ENCODE measurements around the gene GGTA1.
"Not testable (repeated sequence)": the region's sequence is repeated elsewhere in the genome, so short reads cannot be mapped to it uniquely, and the experiment has no call there.

GGTA1 gene

GRCh38 chr9:121529237-121529987 is 29.8 kb upstream of the GGTA1 start:
- H3K79me2 ChIP-seq (ENCODE audit: insufficient read depth, low read length): no peaks in the 10 kb centered on the region
- H3K9ac ChIP-seq (ENCODE audit: low read depth, low read length, poor library complexity, severe bottlenecking): no peak overlapping the region
- no peak overlapping the region for H3K4me3 ChIP-seq (ENCODE audit: low read length, poor library complexity, severe bottlenecking)
- TF ChIP-seq CTCF (conservative IDR thresholded peaks at IDR 0.05; ENCODE audit: low read length): no peak
- H3K4me1 ChIP-seq (ENCODE audit: insufficient read depth, low read length, poor library complexity, severe bottlenecking): no peaks in the 10 kb centered on the region
- H3K27me3 ChIP-seq (ENCODE audit: insufficient read depth, low read length, poor library complexity, severe bottlenecking): no peaks in the 10 kb centered on the region
- H3K36me3 ChIP-seq (ENCODE audit: insufficient read depth, low read length): no peaks in the 10 kb centered on the region
- no peaks in the 10 kb centered on the region for H4K20me1 ChIP-seq (ENCODE audit: insufficient read depth, low read length, poor library complexity, severe bottlenecking)
- H3K9me3 ChIP-seq (ENCODE audit: insufficient read depth, low read depth, low read length): no peaks in the 10 kb centered on the region
- no peak overlapping the region for H3K4me2 ChIP-seq (ENCODE audit: low read depth, low read length, poor library complexity, severe bottlenecking)
- no peak overlapping the region for H2AFZ ChIP-seq (ENCODE audit: low read length)
- H3K9me2 ChIP-seq (replicated peaks; ENCODE audit: low read depth, low read length): no peaks in the 10 kb centered on the region
- H3F3A ChIP-seq (ENCODE audit: low read depth): no peaks in the 10 kb centered on the region

GRCh38 chr9:121528642-121529041 is 29.0 kb upstream of the GGTA1 start:
- Histone ChIP-seq H3K4me2 (ENCODE audit: low read depth, low read length, poor library complexity, severe bottlenecking) (no peak overlapping the region), H3K4me1 (ENCODE audit: insufficient read depth, low read length, poor library complexity, severe bottlenecking) (no peaks in the 10 kb centered on the region), H3K27me3 (ENCODE audit: insufficient read depth, low read length, poor library complexity, severe bottlenecking) (no peaks in the 10 kb centered on the region), H3F3A (ENCODE audit: low read depth) (no peaks in the 10 kb centered on the region), H4K20me1 (ENCODE audit: insufficient read depth, low read length, poor library complexity, severe bottlenecking) (no peaks in the 10 kb centered on the region), H3K9me2 (replicated peaks; ENCODE audit: low read depth, low read length) (no peaks in the 10 kb centered on the region), H3K79me2 (ENCODE audit: insufficient read depth, low read length) (no peaks in the 10 kb centered on the region), H3K36me3 (ENCODE audit: insufficient read depth, low read length) (no peaks in the 10 kb centered on the region), H2AFZ (ENCODE audit: low read length) (peak overlapping the region; percentile 54; the same call in 1 of the 2 replicates), H3K9ac (ENCODE audit: low read depth, low read length, poor library complexity, severe bottlenecking) (no peak overlapping the region), H3K9me3 (ENCODE audit: insufficient read depth, low read depth, low read length) (no peaks in the 10 kb centered on the region), H3K4me3 (ENCODE audit: low read length, poor library complexity, severe bottlenecking) (no peak overlapping the region)
- TF ChIP-seq CTCF (conservative IDR thresholded peaks at IDR 0.05; ENCODE audit: low read length): no peak

GRCh38 chr9:121527371-121527770 is 27.7 kb upstream of the GGTA1 start:
- no peaks in the 10 kb centered on the region for H3K79me2 ChIP-seq (ENCODE audit: insufficient read depth, low read length)
- no peak overlapping the region for H3K9ac ChIP-seq (ENCODE audit: low read depth, low read length, poor library complexity, severe bottlenecking)
- H2AFZ ChIP-seq (ENCODE audit: low read length): no peak overlapping the region
- no peaks in the 10 kb centered on the region for H3K4me1 ChIP-seq (ENCODE audit: insufficient read depth, low read length, poor library complexity, severe bottlenecking)
- TF ChIP-seq EZH2phosphoT487 (IDR thresholded peaks at IDR 0.05; ENCODE audit: borderline replicate concordance) (no peak), CTCF (conservative IDR thresholded peaks at IDR 0.05; ENCODE audit: low read length) (no peak)
- no peaks in the 10 kb centered on the region for H4K20me1 ChIP-seq (ENCODE audit: insufficient read depth, low read length, poor library complexity, severe bottlenecking)
- H3K9me3 ChIP-seq (ENCODE audit: insufficient read depth, low read depth, low read length): no peaks in the 10 kb centered on the region
- no peak overlapping the region for H3K4me2 ChIP-seq (ENCODE audit: low read depth, low read length, poor library complexity, severe bottlenecking)
- no peaks in the 10 kb centered on the region for H3K36me3 ChIP-seq (ENCODE audit: insufficient read depth, low read length)
- no peak overlapping the region for H3K4me3 ChIP-seq (ENCODE audit: low read length, poor library complexity, severe bottlenecking)
- no peaks in the 10 kb centered on the region for H3K27me3 ChIP-seq (ENCODE audit: insufficient read depth, low read length, poor library complexity, severe bottlenecking)
- no peaks in the 10 kb centered on the region for H3K9me2 ChIP-seq (replicated peaks; ENCODE audit: low read depth, low read length)
- H3F3A ChIP-seq (ENCODE audit: low read depth): no peaks in the 10 kb centered on the region

- not testable (repeated sequence) for H4K20me1 ChIP-seq (ENCODE audit: insufficient read depth, low read length, poor library complexity, severe bottlenecking); H2AFZ ChIP-seq (ENCODE audit: low read length); H3K9me3 ChIP-seq (ENCODE audit: insufficient read depth, low read depth, low read length); H3K27me3 ChIP-seq (ENCODE audit: insufficient read depth, low read length, poor library complexity, severe bottlenecking); H3K4me1 ChIP-seq (ENCODE audit: insufficient read depth, low read length, poor library complexity, severe bottlenecking); H3K9me2 ChIP-seq (replicated peaks; ENCODE audit: low read depth, low read length); H3K79me2 ChIP-seq (ENCODE audit: insufficient read depth, low read length); H3K4me2 ChIP-seq (ENCODE audit: low read depth, low read length, poor library complexity, severe bottlenecking); H3F3A ChIP-seq (ENCODE audit: low read depth); H3K9ac ChIP-seq (ENCODE audit: low read depth, low read length, poor library complexity, severe bottlenecking); H3K36me3 ChIP-seq (ENCODE audit: insufficient read depth, low read length); H3K4me3 ChIP-seq (ENCODE audit: low read length, poor library complexity, severe bottlenecking)
These were observed 20.0 kb upstream of the GGTA1 start for GRCh38 chr9:121519688-121520087.

Data from Loucy (cell line).